Vagina (tissue), 2 donors: Measurements from ENCODE around the gene NSUN7. TPM values are rescaled to one million over a fixed set of nuclear protein-coding genes. Genes with fewer than 3 reads are reported as not detected.

ENCODE experiments used
- DNase-seq, 2 donors: peaks; one replicate each; pipeline ENCODE4 v3.0.0-alpha.2; 2017; ENCODE audit errors: extremely low spot score in 2 of 2
- H3K27ac ChIP-seq: fragments of 200-600 bp; sonication (generic); one replicate; pipeline ENCODE4 v1.5.1; 2019
- H3K27me3 ChIP-seq: fragments of 200-600 bp; sonication (generic); one replicate; pipeline ENCODE4 v1.5.1; 2019
- H3K36me3 ChIP-seq, 2 donors: fragments of 200-600 bp; sonication (generic); one replicate each; pipeline ENCODE4 v1.5.1; 2017 to 2019
- H3K4me1 ChIP-seq: fragments of 200-600 bp; sonication (generic); one replicate; pipeline ENCODE4 v1.5.1; 2019
- H3K4me3 ChIP-seq, 2 donors: fragments of 200-600 bp; sonication (generic); 1 replicate in 1 of 2; 2 replicates in 1 of 2; pipeline ENCODE4 v1.5.1; 2016 to 2019
- H3K9me3 ChIP-seq: fragments of 200-600 bp; sonication (generic); one replicate; pipeline ENCODE4 v1.5.1; 2019
- POLR2A ChIP-seq, 2 donors: fragments of 450-650 bp; IDR thresholded peaks; one replicate each; pipeline ENCODE4 v1.6.1; 2017; ENCODE audit warnings: antibody characterized with exemption in 2 of 2, mild to moderate bottlenecking in 2 of 2, moderate library complexity in 2 of 2
- POLR2AphosphoS5 ChIP-seq, 2 donors: sonication (generic); formaldehyde crosslinking; IDR thresholded peaks; one replicate each; pipeline ENCODE4 v1.9.0; 2017; ENCODE audit warnings: antibody characterized with exemption in 2 of 2, mild to moderate bottlenecking in 2 of 2, low read depth in 1 of 2; ENCODE audit not compliant: insufficient read depth in 1 of 2
- intact Hi-C: fragments of 100-400 bp; cut with DNase I; formaldehyde crosslinking; loops from one replicate; pipeline ENCODE4 v1.15.1; 2023
- total RNA-seq: library from RNA; depleted of rRNA; stranded (reverse); fragments of >200 nt; gene quantifications from one replicate; pipeline ENCODE4 v1.2.3, GENCODE V29; 2016
- TF ChIP-seq, protein P1 (sequence below), 3 experiments: fragments of 450-650 bp in 2 of 3; fragments of 200-600 bp in 1 of 3; sonication (generic) in 1 of 3; IDR thresholded peaks; one replicate each; pipeline ENCODE4 v1.5.1; 2017 to 2019; ENCODE audit warnings: antibody characterized with exemption in 3 of 3, mild to moderate bottlenecking in 2 of 3, moderate library complexity in 2 of 3

NSUN7 gene
- total RNA-seq, 1 donor from 2014 or later, result 5.6 TPM

DNA sequence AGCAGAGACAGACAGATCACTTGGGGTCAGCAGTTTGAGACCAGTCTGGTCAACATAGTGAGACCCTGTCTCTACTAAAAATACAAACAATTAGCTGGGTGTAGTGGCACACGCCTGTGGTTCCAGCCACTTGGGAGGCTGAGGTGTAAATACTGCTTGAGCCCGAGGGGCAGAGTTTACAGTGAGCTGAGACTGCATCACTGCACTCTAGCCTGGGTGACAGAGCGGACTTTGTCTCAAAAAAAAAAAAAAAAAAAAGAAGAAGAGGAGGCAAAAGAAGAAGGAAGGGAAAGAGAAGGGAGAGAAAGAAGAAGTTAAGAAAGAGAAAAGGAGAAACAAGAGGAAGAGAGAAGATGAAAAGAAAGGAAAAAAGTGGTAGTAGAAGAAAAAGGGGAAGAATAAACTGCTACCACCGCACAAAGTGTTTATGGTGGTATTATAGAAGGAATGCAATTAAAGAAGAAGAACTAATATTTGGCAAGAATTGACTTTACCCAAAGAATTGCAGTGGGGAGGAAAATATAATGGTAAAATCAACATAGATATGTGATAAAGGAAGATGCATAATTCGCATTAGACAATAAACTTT is 19.6 kb upstream of the NSUN7 start:
- no peak for DNase-seq
- TF ChIP-seq, protein P1, sequence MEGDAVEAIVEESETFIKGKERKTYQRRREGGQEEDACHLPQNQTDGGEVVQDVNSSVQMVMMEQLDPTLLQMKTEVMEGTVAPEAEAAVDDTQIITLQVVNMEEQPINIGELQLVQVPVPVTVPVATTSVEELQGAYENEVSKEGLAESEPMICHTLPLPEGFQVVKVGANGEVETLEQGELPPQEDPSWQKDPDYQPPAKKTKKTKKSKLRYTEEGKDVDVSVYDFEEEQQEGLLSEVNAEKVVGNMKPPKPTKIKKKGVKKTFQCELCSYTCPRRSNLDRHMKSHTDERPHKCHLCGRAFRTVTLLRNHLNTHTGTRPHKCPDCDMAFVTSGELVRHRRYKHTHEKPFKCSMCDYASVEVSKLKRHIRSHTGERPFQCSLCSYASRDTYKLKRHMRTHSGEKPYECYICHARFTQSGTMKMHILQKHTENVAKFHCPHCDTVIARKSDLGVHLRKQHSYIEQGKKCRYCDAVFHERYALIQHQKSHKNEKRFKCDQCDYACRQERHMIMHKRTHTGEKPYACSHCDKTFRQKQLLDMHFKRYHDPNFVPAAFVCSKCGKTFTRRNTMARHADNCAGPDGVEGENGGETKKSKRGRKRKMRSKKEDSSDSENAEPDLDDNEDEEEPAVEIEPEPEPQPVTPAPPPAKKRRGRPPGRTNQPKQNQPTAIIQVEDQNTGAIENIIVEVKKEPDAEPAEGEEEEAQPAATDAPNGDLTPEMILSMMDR (IDR thresholded peaks at IDR 0.05), result no peak
- TF ChIP-seq POLR2AphosphoS5 (IDR thresholded peaks at IDR 0.05; ENCODE audit: insufficient read depth in 1 of 2, low read depth in 1 of 2), result no peak
- TF ChIP-seq POLR2A (IDR thresholded peaks at IDR 0.05), result no peak
- Histone ChIP-seq H3K27ac (no peak overlapping the region), H3K4me1 (no peaks in the 10 kb centered on the region), H3K4me3 (no peak overlapping the region), H3K27me3 (no peaks in the 10 kb centered on the region), H3K36me3 (no peaks in the 10 kb centered on the region), H3K9me3 (no peaks in the 10 kb centered on the region)
- intact Hi-C loops, result no loop called here

DNA sequence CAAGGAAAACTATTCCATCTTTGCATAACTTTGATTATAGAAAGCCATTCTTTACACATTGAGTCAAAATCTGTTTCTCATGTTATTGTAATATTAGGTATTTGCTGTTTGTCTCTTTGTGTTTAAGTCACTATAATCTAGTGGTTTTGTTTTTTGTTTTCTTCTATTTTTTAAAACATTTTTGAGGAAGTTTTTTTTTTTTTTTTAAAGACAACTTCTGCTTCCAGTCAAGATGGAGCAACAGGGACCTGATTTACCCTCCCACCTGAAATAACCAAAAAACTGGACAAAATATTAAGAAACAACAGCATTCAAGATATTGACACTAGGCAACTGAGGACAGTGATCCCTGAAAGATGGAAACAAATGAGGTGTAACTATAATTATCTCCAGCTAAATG is 18.4 kb upstream of the NSUN7 start:
- intact Hi-C loops, result no loop called here
- Histone ChIP-seq H3K36me3 (no peaks in the 10 kb centered on the region), H3K4me1 (no peaks in the 10 kb centered on the region), H3K27me3 (no peaks in the 10 kb centered on the region), H3K4me3 (no peak overlapping the region), H3K27ac (no peak overlapping the region), H3K9me3 (no peaks in the 10 kb centered on the region)
- DNase-seq, result no peak
- TF ChIP-seq POLR2AphosphoS5 (IDR thresholded peaks at IDR 0.05; ENCODE audit: insufficient read depth in 1 of 2, low read depth in 1 of 2) (no peak), POLR2A (IDR thresholded peaks at IDR 0.05) (no peak)
- TF ChIP-seq, protein P1 (IDR thresholded peaks at IDR 0.05), result no peak

DNA sequence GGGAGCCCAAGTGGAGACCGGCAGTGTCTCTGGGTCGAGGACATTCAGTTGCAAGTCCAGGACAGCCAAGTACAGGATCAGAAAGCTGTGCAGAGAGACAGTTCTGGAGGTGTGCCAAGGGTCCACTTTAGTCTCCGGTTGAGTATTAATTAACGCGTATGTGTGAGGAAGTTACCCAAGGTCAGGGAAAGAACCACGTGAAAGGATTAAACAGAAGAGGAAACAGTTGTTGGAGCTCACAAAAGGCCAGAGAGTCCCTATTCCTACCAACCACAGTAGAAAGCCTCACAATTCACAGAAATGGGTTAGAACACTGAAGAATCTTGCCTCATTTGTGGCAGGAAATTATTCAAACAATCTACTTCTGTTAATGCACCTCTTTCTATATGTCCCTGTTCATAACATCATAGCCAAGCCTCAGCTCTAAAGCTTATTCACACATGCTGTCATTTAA is 17.9 kb upstream of the NSUN7 start:
- no peak for DNase-seq
- Histone ChIP-seq H3K36me3 (no peaks in the 10 kb centered on the region), H3K27me3 (no peaks in the 10 kb centered on the region), H3K4me3 (no peak overlapping the region), H3K4me1 (no peaks in the 10 kb centered on the region), H3K9me3 (no peaks in the 10 kb centered on the region), H3K27ac (no peak overlapping the region)
- TF ChIP-seq POLR2AphosphoS5 (IDR thresholded peaks at IDR 0.05; ENCODE audit: insufficient read depth in 1 of 2, low read depth in 1 of 2) (no peak), POLR2A (IDR thresholded peaks at IDR 0.05) (no peak)
- TF ChIP-seq, protein P1 (IDR thresholded peaks at IDR 0.05), result no peak
- intact Hi-C loops, result no loop called here

DNA sequence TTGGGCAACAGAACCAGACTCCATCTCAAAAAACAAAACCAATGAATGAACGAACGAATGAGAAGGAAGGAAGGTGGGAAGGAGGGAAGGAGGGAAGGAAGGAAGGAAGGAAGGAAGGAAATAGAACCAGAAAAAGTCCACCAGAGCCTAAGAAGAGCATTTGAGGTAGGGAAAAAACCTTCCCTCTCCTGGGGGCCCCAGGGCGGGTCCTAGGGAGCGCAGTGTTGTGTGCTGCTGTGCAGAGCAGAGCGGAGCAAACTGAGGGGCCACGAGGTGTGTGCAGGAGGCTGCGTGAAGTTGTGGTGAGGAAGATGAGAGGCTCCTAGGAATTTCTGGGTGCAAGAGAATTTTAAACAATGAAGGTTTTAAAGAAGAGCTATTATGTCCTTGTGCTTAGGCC is 16.0 kb upstream of the NSUN7 start:
- intact Hi-C loops, result no loop called here
- TF ChIP-seq POLR2A (IDR thresholded peaks at IDR 0.05) (no peak), POLR2AphosphoS5 (IDR thresholded peaks at IDR 0.05; ENCODE audit: insufficient read depth in 1 of 2, low read depth in 1 of 2) (no peak)
- TF ChIP-seq, protein P1 (IDR thresholded peaks at IDR 0.05), result no peak
- H3K36me3 ChIP-seq, result no peaks in the 10 kb centered on the region
- DNase-seq, result no peak
- no peaks in the 10 kb centered on the region for H3K27me3 ChIP-seq
- H3K4me3 ChIP-seq, result no peak overlapping the region
- H3K9me3 ChIP-seq, result no peaks in the 10 kb centered on the region
- H3K4me1 ChIP-seq, result no peaks in the 10 kb centered on the region
- H3K27ac ChIP-seq, result no peak overlapping the region

DNA sequence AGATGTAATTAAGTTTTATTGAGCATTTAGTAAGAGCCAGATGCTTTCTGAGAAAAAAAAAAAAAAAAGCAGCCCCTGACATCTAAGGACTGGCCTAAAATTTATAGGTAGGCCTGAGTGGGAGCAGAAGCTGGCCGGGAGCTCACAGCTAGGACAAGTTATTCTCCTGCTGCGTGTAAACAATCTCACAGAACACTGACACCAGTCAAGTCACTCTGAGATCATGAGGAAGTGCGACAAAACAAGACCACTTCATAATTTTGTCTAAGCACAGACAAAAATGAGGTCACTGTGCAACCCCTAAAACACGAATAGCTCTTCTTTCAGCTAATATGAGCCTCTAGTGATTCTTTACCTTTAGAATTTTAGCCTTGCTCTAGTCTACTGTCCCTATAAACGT is 15.3 kb upstream of the NSUN7 start:
- no peak overlapping the region for H3K27ac ChIP-seq
- H3K4me3 ChIP-seq, result no peak overlapping the region
- DNase-seq, result no peak
- TF ChIP-seq, protein P1 (IDR thresholded peaks at IDR 0.05), result no peak
- TF ChIP-seq POLR2AphosphoS5 (IDR thresholded peaks at IDR 0.05; ENCODE audit: insufficient read depth in 1 of 2, low read depth in 1 of 2) (no peak), POLR2A (IDR thresholded peaks at IDR 0.05) (no peak)
- H3K4me1 ChIP-seq, result no peaks in the 10 kb centered on the region
- H3K27me3 ChIP-seq, result no peaks in the 10 kb centered on the region
- intact Hi-C loops, result no loop called here
- no peaks in the 10 kb centered on the region for H3K9me3 ChIP-seq
- no peaks in the 10 kb centered on the region for H3K36me3 ChIP-seq
